ENCODE results near the gene TPPP3.

DNA sequence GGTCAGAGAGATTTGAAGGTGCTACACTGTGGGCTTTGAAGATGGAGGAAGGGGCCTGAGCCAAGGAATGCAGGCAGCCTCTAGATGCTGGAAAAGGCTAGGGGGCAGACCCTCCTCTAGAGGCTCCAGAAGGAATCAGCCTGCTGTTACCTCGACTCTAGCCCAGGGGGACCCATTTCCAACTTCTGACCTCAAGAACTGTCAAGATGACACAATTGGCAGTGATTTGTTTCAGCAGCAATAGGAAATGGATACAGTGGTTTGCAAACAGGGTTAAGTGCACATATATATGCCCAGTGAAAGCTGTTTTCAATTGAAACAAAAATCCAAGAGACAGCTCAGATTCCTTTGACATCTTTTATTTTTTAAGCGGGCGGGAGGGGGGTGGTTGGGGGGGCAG, 26.6 kb upstream of the TPPP3 start:
- no peak for TF ChIP-seq POLR2A (IDR thresholded peaks at IDR 0.05)
- TF ChIP-seq, protein P1, sequence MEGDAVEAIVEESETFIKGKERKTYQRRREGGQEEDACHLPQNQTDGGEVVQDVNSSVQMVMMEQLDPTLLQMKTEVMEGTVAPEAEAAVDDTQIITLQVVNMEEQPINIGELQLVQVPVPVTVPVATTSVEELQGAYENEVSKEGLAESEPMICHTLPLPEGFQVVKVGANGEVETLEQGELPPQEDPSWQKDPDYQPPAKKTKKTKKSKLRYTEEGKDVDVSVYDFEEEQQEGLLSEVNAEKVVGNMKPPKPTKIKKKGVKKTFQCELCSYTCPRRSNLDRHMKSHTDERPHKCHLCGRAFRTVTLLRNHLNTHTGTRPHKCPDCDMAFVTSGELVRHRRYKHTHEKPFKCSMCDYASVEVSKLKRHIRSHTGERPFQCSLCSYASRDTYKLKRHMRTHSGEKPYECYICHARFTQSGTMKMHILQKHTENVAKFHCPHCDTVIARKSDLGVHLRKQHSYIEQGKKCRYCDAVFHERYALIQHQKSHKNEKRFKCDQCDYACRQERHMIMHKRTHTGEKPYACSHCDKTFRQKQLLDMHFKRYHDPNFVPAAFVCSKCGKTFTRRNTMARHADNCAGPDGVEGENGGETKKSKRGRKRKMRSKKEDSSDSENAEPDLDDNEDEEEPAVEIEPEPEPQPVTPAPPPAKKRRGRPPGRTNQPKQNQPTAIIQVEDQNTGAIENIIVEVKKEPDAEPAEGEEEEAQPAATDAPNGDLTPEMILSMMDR (IDR thresholded peaks at IDR 0.05): no peak

Measured in esophagus squamous epithelium (tissue), 4 donors.